HG03103 (cell line): ENCODE data around the gene CSAG2.

Experiments
- ATAC-seq: cut with Tn5 transposase; IDR thresholded peaks from one replicate; pipeline ENCODE4 v1.9.1; 2021; ENCODE audit warnings: low read depth; ENCODE audit not compliant: unreplicated experiment

The CSAG2 gene

DNA sequence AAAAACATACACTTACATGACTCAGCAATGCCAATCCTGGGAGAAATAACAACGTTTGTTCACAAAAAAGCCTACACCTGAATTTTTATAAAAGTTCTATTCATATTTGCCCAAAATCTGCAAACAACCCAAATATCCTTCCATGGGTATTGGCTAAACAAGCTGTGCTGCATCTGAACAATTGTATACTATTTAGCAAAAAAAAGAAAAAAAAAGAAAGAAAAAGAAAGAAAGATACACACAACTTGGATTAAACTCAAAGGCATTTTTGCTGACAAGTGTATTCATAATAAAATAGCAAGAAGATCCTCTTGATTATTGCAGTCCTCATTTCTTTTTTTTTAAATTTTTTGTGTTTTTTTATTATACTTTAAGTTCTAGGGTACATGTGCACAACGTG, 34.9 kb downstream of the CSAG2 start:
- no peak for ATAC-seq

GRCh38 chrX:152663086-152663485, 46.0 kb downstream of the CSAG2 start:
- ATAC-seq: no peak

- ATAC-seq: no peak
Observed at GRCh38 chrX:152658302-152658701, 50.8 kb downstream of the CSAG2 start.
